ENCODE measurements around the gene CLDND2. TPM values are rescaled to one million over a fixed set of nuclear protein-coding genes. Genes with fewer than 3 reads are reported as not detected.

CLDND2 gene
- total and polyA plus RNA-seq, 4 donors = 0.22 to 3.0 TPM; not detected in 2

DNA sequence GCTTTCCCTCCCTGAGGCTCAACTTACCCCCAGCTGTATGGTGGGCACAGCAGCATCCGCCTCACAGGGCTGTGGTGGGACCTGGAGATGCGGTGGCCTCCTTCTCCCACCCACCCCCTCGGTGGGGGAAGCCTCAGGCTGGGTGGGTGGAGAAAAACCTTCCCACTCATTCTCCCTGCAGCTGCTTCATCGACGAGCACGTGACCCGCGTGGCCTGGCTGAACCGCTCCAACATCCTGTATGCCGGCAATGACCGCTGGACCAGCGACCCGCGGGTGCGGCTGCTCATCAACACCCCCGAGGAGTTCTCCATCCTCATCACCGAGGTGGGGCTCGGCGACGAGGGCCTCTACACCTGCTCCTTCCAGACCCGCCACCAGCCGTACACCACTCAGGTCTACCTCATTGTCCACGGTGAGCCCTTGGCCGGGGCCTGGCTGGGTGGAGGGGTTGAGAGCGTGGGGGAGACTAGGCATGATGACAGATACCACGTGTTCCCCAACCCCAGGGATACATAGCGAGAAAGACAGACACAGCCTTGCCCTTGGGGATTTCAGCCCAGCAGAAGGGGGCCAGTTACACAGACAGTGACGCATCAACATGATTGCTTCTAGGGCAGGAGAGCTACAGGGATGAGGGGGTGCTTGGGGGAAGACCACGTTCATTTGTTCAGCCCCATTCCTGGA lies 45.2 kb downstream of the CLDND2 start:
- H3K9me3 ChIP-seq (ENCODE audit: control insufficient read depth in 4 of 4, low read length in 3 of 4) = no peaks in the 10 kb centered on the region
- WGBS = 73% methylated on average over 29 of the region's 29 CpGs
- DNase-seq (ENCODE audit: low spot score) = no peak

GRCh38 chr19:51321799-51322198 lies 47.0 kb downstream of the CLDND2 start:
- Histone ChIP-seq H3K27ac (ENCODE audit: low read depth in 1 of 2, low read length in 2 of 2) (no peak overlapping the region), H3K27me3 (ENCODE audit: control insufficient read depth in 4 of 4, insufficient read depth in 4 of 4, low read length in 3 of 4) (peaks cover 0 to 4% (median 0%) of the 10 kb centered on the region in 4 donors)
- 63% methylated on average over 14 of the region's 14 CpGs for WGBS

More for the DNA sequence above, 45.2 kb downstream of the CLDND2 start:
- Histone ChIP-seq H3K36me3 (ENCODE audit: control insufficient read depth in 4 of 4, insufficient read depth in 3 of 4, low read depth in 1 of 4, low read length in 3 of 4) (no peaks in the 10 kb centered on the region), H3K4me3 (ENCODE audit: low read depth in 1 of 3, low read length in 3 of 3) (no peak overlapping the region), H3K27me3 (ENCODE audit: control insufficient read depth in 4 of 4, insufficient read depth in 4 of 4, low read length in 3 of 4) (peaks cover 0 to 4% (median 0%) of the 10 kb centered on the region in 4 donors), H3K4me1 (ENCODE audit: control insufficient read depth in 4 of 4, insufficient read depth in 4 of 4, low read length in 3 of 4) (peaks cover 0 to 9% (median under 1%) of the 10 kb centered on the region in 4 donors), H3K9ac (ENCODE audit: low read depth in 1 of 2, low read length in 2 of 2) (no peak overlapping the region), H3K27ac (ENCODE audit: low read depth in 1 of 2, low read length in 2 of 2) (peak overlapping the region; percentile 36 to 50)
- peak; percentile 86 for TF ChIP-seq RXRA (IDR thresholded peaks at IDR 0.05)
- no peak for TF ChIP-seq SP1 (IDR thresholded peaks at IDR 0.05)

DNA sequence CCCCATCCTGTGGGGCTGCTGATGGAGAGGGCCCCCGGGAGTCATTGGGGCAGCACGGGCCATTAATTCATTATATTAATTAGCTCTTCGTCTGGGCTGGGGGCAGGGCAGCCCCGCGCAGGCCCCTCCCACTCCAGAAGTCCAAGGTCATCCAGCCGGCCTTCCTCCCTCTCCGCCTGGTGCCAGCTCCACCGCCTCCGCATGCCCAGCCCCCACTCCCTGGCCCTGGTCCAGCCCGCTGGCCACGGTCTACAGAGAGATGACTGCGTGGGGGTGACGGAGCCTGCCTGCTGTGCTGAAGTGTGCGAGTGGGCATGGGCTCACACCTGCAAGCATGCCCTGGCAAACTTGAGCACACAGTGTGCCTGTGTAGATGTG lies 48.5 kb downstream of the CLDND2 start:
- 19% methylated on average over 14 of the region's 14 CpGs for WGBS

More at GRCh38 chr19:51321799-51322198, 47.0 kb downstream of the CLDND2 start:
- DNase-seq (ENCODE audit: low spot score) = no peak
- Histone ChIP-seq H3K9me3 (ENCODE audit: control insufficient read depth in 4 of 4, low read length in 3 of 4) (no peaks in the 10 kb centered on the region), H3K9ac (ENCODE audit: low read depth in 1 of 2, low read length in 2 of 2) (no peak overlapping the region), H3K4me1 (ENCODE audit: control insufficient read depth in 4 of 4, insufficient read depth in 4 of 4, low read length in 3 of 4) (no peaks in the 10 kb centered on the region), H3K4me3 (ENCODE audit: low read depth in 1 of 3, low read length in 3 of 3) (no peak overlapping the region), H3K36me3 (ENCODE audit: control insufficient read depth in 4 of 4, insufficient read depth in 3 of 4, low read depth in 1 of 4, low read length in 3 of 4) (no peaks in the 10 kb centered on the region)
- no peak for TF ChIP-seq FOXA1 (IDR thresholded peaks at IDR 0.05)
- TF ChIP-seq, protein P1, sequence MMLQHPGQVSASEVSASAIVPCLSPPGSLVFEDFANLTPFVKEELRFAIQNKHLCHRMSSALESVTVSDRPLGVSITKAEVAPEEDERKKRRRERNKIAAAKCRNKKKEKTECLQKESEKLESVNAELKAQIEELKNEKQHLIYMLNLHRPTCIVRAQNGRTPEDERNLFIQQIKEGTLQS (IDR thresholded peaks at IDR 0.05) = no peak

DNA sequence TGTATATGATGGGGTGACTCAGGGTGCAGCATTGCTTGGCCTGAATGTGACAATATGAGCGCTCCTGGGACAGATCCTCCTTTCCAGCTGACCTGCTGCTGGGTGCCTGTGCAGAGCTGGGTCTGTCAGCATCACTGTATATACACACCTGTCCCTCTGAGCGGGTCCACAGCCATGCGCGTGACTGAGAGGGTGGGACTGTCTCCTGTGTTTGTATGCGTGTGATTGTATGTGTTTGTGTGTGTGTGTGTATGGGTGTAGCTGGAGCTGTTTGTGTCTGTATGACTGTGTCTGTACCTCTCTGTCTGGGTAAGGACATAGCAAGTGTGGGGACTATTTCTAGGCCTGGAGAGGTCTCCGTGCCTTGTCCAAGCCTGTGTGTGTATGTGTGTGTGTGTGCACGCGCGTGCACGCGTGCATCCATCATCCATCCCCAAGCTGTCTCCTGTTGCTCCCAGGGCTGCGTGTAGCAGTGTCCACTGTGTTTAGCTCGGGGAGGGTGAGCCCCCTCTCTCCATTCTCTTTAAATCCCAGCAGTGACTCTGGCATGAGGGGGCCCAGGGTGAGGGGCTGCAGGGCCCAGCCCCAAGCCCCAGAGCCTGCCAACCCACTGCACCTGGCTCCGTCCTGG lies 49.0 kb downstream of the CLDND2 start:
- H3K4me1 ChIP-seq (ENCODE audit: control insufficient read depth in 4 of 4, insufficient read depth in 4 of 4, low read length in 3 of 4) = no peaks in the 10 kb centered on the region
- H3K27ac ChIP-seq (ENCODE audit: low read depth in 1 of 2, low read length in 2 of 2) = no peak overlapping the region
- peaks cover 0 to 4% (median 0%) of the 10 kb centered on the region in 4 donors for H3K27me3 ChIP-seq (ENCODE audit: control insufficient read depth in 4 of 4, insufficient read depth in 4 of 4, low read length in 3 of 4)
- DNase-seq (ENCODE audit: low spot score) = no peak
- no peak for TF ChIP-seq TAF1 (conservative IDR thresholded peaks at IDR 0.05)
- no peak for TF ChIP-seq EGR1 (IDR thresholded peaks at IDR 0.05; ENCODE audit: low read depth in 2 of 2)
- TF ChIP-seq REST (IDR thresholded peaks at IDR 0.05) = no peak
- TF ChIP-seq HNF4A (conservative IDR thresholded peaks at IDR 0.05) = no peak
- no peaks in the 10 kb centered on the region for H3K9me3 ChIP-seq (ENCODE audit: control insufficient read depth in 4 of 4, low read length in 3 of 4)
- H3K36me3 ChIP-seq (ENCODE audit: control insufficient read depth in 4 of 4, insufficient read depth in 3 of 4, low read depth in 1 of 4, low read length in 3 of 4) = no peaks in the 10 kb centered on the region
- WGBS = 88% methylated on average over 14 of the region's 14 CpGs
- no peak overlapping the region for H3K4me3 ChIP-seq (ENCODE audit: low read depth in 1 of 3, low read length in 3 of 3)
- no peak overlapping the region for H3K9ac ChIP-seq (ENCODE audit: low read depth in 1 of 2, low read length in 2 of 2)

More for the DNA sequence above, 48.5 kb downstream of the CLDND2 start:
- H3K9ac ChIP-seq (ENCODE audit: low read depth in 1 of 2, low read length in 2 of 2) = no peak overlapping the region
- TF ChIP-seq HNF4G (IDR thresholded peaks at IDR 0.05) (no peak), JUND (IDR thresholded peaks at IDR 0.05) (no peak)
- H3K9me3 ChIP-seq (ENCODE audit: control insufficient read depth in 4 of 4, low read length in 3 of 4) = no peaks in the 10 kb centered on the region
- no peaks in the 10 kb centered on the region for H3K36me3 ChIP-seq (ENCODE audit: control insufficient read depth in 4 of 4, insufficient read depth in 3 of 4, low read depth in 1 of 4, low read length in 3 of 4)
- H3K4me3 ChIP-seq (ENCODE audit: low read depth in 1 of 3, low read length in 3 of 3) = no peak overlapping the region
- no peaks in the 10 kb centered on the region for H3K4me1 ChIP-seq (ENCODE audit: control insufficient read depth in 4 of 4, insufficient read depth in 4 of 4, low read length in 3 of 4)
- no peak for DNase-seq (ENCODE audit: low spot score)
- H3K27ac ChIP-seq (ENCODE audit: low read depth in 1 of 2, low read length in 2 of 2) = no peak overlapping the region
- H3K27me3 ChIP-seq (ENCODE audit: control insufficient read depth in 4 of 4, insufficient read depth in 4 of 4, low read length in 3 of 4) = peaks cover 0 to 4% (median 0%) of the 10 kb centered on the region in 4 donors
